Caki2 (cell line): Measurements from ENCODE around the gene HS6ST3. TPM values are rescaled to one million over a fixed set of nuclear protein-coding genes. Genes with fewer than 3 reads are reported as not detected.

Experiments used
- DNase-seq: peaks from one replicate; pipeline ENCODE4 v3.0.0-alpha.2; 2015; ENCODE audit warnings: low read depth
- in situ Hi-C: cut with HindIII; loops from 2 replicates; pipeline ENCODE4 v1.10.0; 2016; ENCODE audit warnings: low sequenced_read_pairs, low pct_unique_long_range_greater_than_20kb, mixed read lengths
- total RNA-seq: library from RNA; depleted of rRNA; stranded (reverse); fragments of >200 nt; shearing (Covaris generic); gene quantifications from 2 replicates; pipeline ENCODE4 v1.2.3, GENCODE V29; 2014; ENCODE audit warnings: low replicate concordance

The HS6ST3 gene
- total RNA-seq, 1 experiment from 2014 or later, result 7.5 TPM

- DNase-seq, result no peak
- in situ Hi-C loops, result no loop called here
Measured at GRCh38 chr13:96661612-96662011, 571.7 kb downstream of the HS6ST3 start.

- in situ Hi-C loops, result no loop called here
Measured at GRCh38 chr13:96662036-96662435, 572.1 kb downstream of the HS6ST3 start.

GRCh38 chr13:96667294-96668018 lies 577.5 kb downstream of the HS6ST3 start:
- no peak for DNase-seq
- in situ Hi-C loops, result no loop called here

More at GRCh38 chr13:96662036-96662435, 572.1 kb downstream of the HS6ST3 start:
- no peak for DNase-seq

- in situ Hi-C loops, result no loop called here
- no peak for DNase-seq
Measured at GRCh38 chr13:96671073-96671472, 581.2 kb downstream of the HS6ST3 start.

GRCh38 chr13:96672016-96672415 lies 582.1 kb downstream of the HS6ST3 start:
- DNase-seq, result no peak
- in situ Hi-C loops, result no loop called here

GRCh38 chr13:96673825-96674224 lies 583.9 kb downstream of the HS6ST3 start:
- in situ Hi-C loops, result no loop called here
- DNase-seq, result no peak

- no peak for DNase-seq
- in situ Hi-C loops, result no loop called here
Measured at GRCh38 chr13:96677029-96677428, 587.1 kb downstream of the HS6ST3 start.

GRCh38 chr13:96678801-96679200 lies 588.9 kb downstream of the HS6ST3 start:
- DNase-seq, result no peak
- in situ Hi-C loops, result no loop called here

GRCh38 chr13:96680898-96681297 lies 591.0 kb downstream of the HS6ST3 start:
- in situ Hi-C loops, result no loop called here
- DNase-seq, result no peak

GRCh38 chr13:96681766-96682165 lies 591.9 kb downstream of the HS6ST3 start:
- in situ Hi-C loops, result no loop called here
- no peak for DNase-seq

- DNase-seq, result no peak
- in situ Hi-C loops, result no loop called here
Measured at GRCh38 chr13:96684469-96684868, 594.6 kb downstream of the HS6ST3 start.

GRCh38 chr13:96684907-96685306 lies 595.0 kb downstream of the HS6ST3 start:
- DNase-seq, result no peak
- in situ Hi-C loops, result no loop called here

GRCh38 chr13:96686286-96686685 lies 596.4 kb downstream of the HS6ST3 start:
- in situ Hi-C loops, result no loop called here
- no peak for DNase-seq

- no peak for DNase-seq
- in situ Hi-C loops, result no loop called here
Measured at GRCh38 chr13:96687191-96687590, 597.3 kb downstream of the HS6ST3 start.

GRCh38 chr13:96690998-96691397 lies 601.1 kb downstream of the HS6ST3 start:
- no peak for DNase-seq
- in situ Hi-C loops, result no loop called here

- no peak for DNase-seq
- in situ Hi-C loops, result no loop called here
Measured at GRCh38 chr13:96696389-96696900, 606.5 kb downstream of the HS6ST3 start.

GRCh38 chr13:96700657-96701056 lies 610.8 kb downstream of the HS6ST3 start:
- DNase-seq, result no peak
- in situ Hi-C loops, result no loop called here

GRCh38 chr13:96707146-96707545 lies 617.2 kb downstream of the HS6ST3 start:
- in situ Hi-C loops, result no loop called here

GRCh38 chr13:96710166-96710862 lies 620.4 kb downstream of the HS6ST3 start:
- in situ Hi-C loops, result no loop called here
- DNase-seq, result no peak

More at GRCh38 chr13:96707146-96707545, 617.2 kb downstream of the HS6ST3 start:
- no peak for DNase-seq
